ENCODE data around the gene XXYLT1.

XXYLT1 gene

GRCh38 chr3:195086341-195086740 is 184.6 kb downstream of the XXYLT1 start:
- TF ChIP-seq POLR2A (IDR thresholded peaks at IDR 0.05; ENCODE audit: low read depth, low read length) (no peak), TAF1 (IDR thresholded peaks at IDR 0.05; ENCODE audit: borderline replicate concordance, low read depth, low read length) (no peak), POLR2AphosphoS5 (IDR thresholded peaks at IDR 0.05; ENCODE audit: low read depth, low read length) (no peak)
- DNase-seq (ENCODE audit: insufficient read length) (no peak), FAIRE-seq (no peak)

GRCh38 chr3:195085356-195086130 is 185.4 kb downstream of the XXYLT1 start:
- TF ChIP-seq POLR2A (IDR thresholded peaks at IDR 0.05; ENCODE audit: low read depth, low read length) (no peak), TAF1 (IDR thresholded peaks at IDR 0.05; ENCODE audit: borderline replicate concordance, low read depth, low read length) (no peak), POLR2AphosphoS5 (IDR thresholded peaks at IDR 0.05; ENCODE audit: low read depth, low read length) (no peak)
- no peak for FAIRE-seq

GRCh38 chr3:195084746-195085145 is 186.2 kb downstream of the XXYLT1 start:
- TF ChIP-seq TAF1 (IDR thresholded peaks at IDR 0.05; ENCODE audit: borderline replicate concordance, low read depth, low read length) (no peak), POLR2A (IDR thresholded peaks at IDR 0.05; ENCODE audit: low read depth, low read length) (no peak), POLR2AphosphoS5 (IDR thresholded peaks at IDR 0.05; ENCODE audit: low read depth, low read length) (no peak)
- FAIRE-seq (no peak), DNase-seq (ENCODE audit: insufficient read length) (no peak)

More at GRCh38 chr3:195085356-195086130, 185.4 kb downstream of the XXYLT1 start:
- no peak for DNase-seq (ENCODE audit: insufficient read length)

GRCh38 chr3:195083659-195084058 is 187.3 kb downstream of the XXYLT1 start:
- TF ChIP-seq POLR2AphosphoS5 (IDR thresholded peaks at IDR 0.05; ENCODE audit: low read depth, low read length) (no peak), TAF1 (IDR thresholded peaks at IDR 0.05; ENCODE audit: borderline replicate concordance, low read depth, low read length) (no peak), POLR2A (IDR thresholded peaks at IDR 0.05; ENCODE audit: low read depth, low read length) (no peak)

GRCh38 chr3:195082811-195083210 is 188.1 kb downstream of the XXYLT1 start:
- FAIRE-seq (no peak), DNase-seq (ENCODE audit: insufficient read length) (no peak)
- TF ChIP-seq POLR2AphosphoS5 (IDR thresholded peaks at IDR 0.05; ENCODE audit: low read depth, low read length) (no peak), TAF1 (IDR thresholded peaks at IDR 0.05; ENCODE audit: borderline replicate concordance, low read depth, low read length) (no peak), POLR2A (IDR thresholded peaks at IDR 0.05; ENCODE audit: low read depth, low read length) (no peak)

More at GRCh38 chr3:195083659-195084058, 187.3 kb downstream of the XXYLT1 start:
- FAIRE-seq (no peak), DNase-seq (ENCODE audit: insufficient read length) (no peak)

- FAIRE-seq (no peak), DNase-seq (ENCODE audit: insufficient read length) (no peak)
- TF ChIP-seq TAF1 (IDR thresholded peaks at IDR 0.05; ENCODE audit: borderline replicate concordance, low read depth, low read length), result no peak
- TF ChIP-seq POLR2AphosphoS5 (IDR thresholded peaks at IDR 0.05; ENCODE audit: low read depth, low read length), result no peak
- no peak for TF ChIP-seq POLR2A (IDR thresholded peaks at IDR 0.05; ENCODE audit: low read depth, low read length)
These were observed 189.6 kb downstream of the XXYLT1 start for GRCh38 chr3:195081242-195081963.

GRCh38 chr3:195080571-195081151 is 190.3 kb downstream of the XXYLT1 start:
- DNase-seq (ENCODE audit: insufficient read length), result no peak
- no peak for FAIRE-seq
- TF ChIP-seq POLR2A (IDR thresholded peaks at IDR 0.05; ENCODE audit: low read depth, low read length) (no peak), POLR2AphosphoS5 (IDR thresholded peaks at IDR 0.05; ENCODE audit: low read depth, low read length) (no peak), TAF1 (IDR thresholded peaks at IDR 0.05; ENCODE audit: borderline replicate concordance, low read depth, low read length) (no peak)

GRCh38 chr3:195080125-195080524 is 190.8 kb downstream of the XXYLT1 start:
- TF ChIP-seq POLR2A (IDR thresholded peaks at IDR 0.05; ENCODE audit: low read depth, low read length), result no peak
- TF ChIP-seq POLR2AphosphoS5 (IDR thresholded peaks at IDR 0.05; ENCODE audit: low read depth, low read length), result no peak
- no peak for TF ChIP-seq TAF1 (IDR thresholded peaks at IDR 0.05; ENCODE audit: borderline replicate concordance, low read depth, low read length)
- no peak for DNase-seq (ENCODE audit: insufficient read length)

GRCh38 chr3:195079636-195080035 is 191.3 kb downstream of the XXYLT1 start:
- no peak for DNase-seq (ENCODE audit: insufficient read length)
- TF ChIP-seq TAF1 (IDR thresholded peaks at IDR 0.05; ENCODE audit: borderline replicate concordance, low read depth, low read length) (no peak), POLR2AphosphoS5 (IDR thresholded peaks at IDR 0.05; ENCODE audit: low read depth, low read length) (no peak), POLR2A (IDR thresholded peaks at IDR 0.05; ENCODE audit: low read depth, low read length) (no peak)
- no peak for FAIRE-seq

More at GRCh38 chr3:195080125-195080524, 190.8 kb downstream of the XXYLT1 start:
- no peak for FAIRE-seq

- no peak for FAIRE-seq
- DNase-seq (ENCODE audit: insufficient read length), result no peak
- no peak for TF ChIP-seq TAF1 (IDR thresholded peaks at IDR 0.05; ENCODE audit: borderline replicate concordance, low read depth, low read length)
- TF ChIP-seq POLR2AphosphoS5 (IDR thresholded peaks at IDR 0.05; ENCODE audit: low read depth, low read length), result no peak
- TF ChIP-seq POLR2A (IDR thresholded peaks at IDR 0.05; ENCODE audit: low read depth, low read length), result no peak
These were observed 192.0 kb downstream of the XXYLT1 start for GRCh38 chr3:195078891-195079440.
